ENCODE results near the gene BAIAP2. TPM values are rescaled to one million over a fixed set of nuclear protein-coding genes. Genes with fewer than 3 reads are reported as not detected.

BAIAP2 gene
- total RNA-seq, 2 donors from 2014 or later, result 8.0 to 11.5 TPM

GRCh38 chr17:81156866-81157805 lies 122.2 kb downstream of the BAIAP2 start:
- H3K4me1 ChIP-seq, result peaks cover 24% of the 10 kb centered on the region
- H3K9me3 ChIP-seq, result no peaks in the 10 kb centered on the region
- no peaks in the 10 kb centered on the region for H3K36me3 ChIP-seq (replicated peaks in 1 of 2; ENCODE audit: insufficient read depth in 1 of 2, low read depth in 2 of 2)
- DNase-seq, result no peak
- no peak for TF ChIP-seq POLR2A (IDR thresholded peaks at IDR 0.05)
- TF ChIP-seq, protein P1, sequence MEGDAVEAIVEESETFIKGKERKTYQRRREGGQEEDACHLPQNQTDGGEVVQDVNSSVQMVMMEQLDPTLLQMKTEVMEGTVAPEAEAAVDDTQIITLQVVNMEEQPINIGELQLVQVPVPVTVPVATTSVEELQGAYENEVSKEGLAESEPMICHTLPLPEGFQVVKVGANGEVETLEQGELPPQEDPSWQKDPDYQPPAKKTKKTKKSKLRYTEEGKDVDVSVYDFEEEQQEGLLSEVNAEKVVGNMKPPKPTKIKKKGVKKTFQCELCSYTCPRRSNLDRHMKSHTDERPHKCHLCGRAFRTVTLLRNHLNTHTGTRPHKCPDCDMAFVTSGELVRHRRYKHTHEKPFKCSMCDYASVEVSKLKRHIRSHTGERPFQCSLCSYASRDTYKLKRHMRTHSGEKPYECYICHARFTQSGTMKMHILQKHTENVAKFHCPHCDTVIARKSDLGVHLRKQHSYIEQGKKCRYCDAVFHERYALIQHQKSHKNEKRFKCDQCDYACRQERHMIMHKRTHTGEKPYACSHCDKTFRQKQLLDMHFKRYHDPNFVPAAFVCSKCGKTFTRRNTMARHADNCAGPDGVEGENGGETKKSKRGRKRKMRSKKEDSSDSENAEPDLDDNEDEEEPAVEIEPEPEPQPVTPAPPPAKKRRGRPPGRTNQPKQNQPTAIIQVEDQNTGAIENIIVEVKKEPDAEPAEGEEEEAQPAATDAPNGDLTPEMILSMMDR (IDR thresholded peaks at IDR 0.05), result no peak
- ATAC-seq, result no peak
- intact Hi-C loops (cut with DNase I), result no loop called here
- no peaks in the 10 kb centered on the region for H3K27me3 ChIP-seq
- WGBS, 2 donors, result 89 to 94% methylated on average over 15 to 30 of the region's 38 CpGs
- H3K27ac ChIP-seq, result no peak overlapping the region
- no peak overlapping the region for H3K4me3 ChIP-seq

DNA sequence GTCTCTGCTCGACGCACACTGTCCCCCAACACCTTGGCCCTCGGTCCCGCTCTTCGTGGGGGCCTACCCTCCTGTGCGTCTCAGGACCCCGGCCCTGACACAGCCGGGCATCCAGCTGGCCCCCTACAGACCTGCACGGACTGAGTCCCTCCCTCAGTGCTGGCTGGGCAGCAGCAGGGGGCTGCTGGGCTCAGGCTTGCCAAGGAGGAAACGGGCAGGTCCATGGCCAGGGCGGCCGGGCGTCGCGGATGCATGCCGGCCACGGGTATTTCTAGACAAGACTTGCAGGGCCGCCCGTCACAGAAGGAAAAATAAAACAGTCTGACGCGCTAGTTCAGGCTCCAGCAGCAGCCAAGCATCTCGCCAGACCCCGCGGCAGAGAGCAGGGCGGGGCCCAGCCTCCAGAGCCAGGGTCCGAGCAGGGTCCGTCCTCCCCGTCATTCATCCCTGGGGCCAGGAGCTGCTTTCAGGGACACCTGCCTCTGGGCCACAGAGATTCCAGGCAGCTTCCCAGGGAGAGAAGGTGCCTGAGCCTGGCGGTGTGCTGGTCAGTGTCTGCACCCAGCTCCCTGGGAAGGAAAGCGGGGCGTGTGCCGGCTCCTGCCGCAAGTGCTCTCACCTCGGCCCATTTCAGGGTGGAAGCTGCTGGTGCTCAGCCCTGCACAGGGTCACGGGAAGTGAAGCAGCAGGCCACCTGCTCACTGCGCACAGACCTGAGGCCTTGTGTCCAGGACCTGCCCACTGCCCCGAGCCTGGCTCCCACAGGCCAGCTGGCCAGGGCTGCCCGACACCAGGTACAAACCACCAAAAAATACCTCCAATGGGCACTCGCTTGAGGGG lies 123.1 kb downstream of the BAIAP2 start:
- DNase-seq (no peak), ATAC-seq (no peak)
- Histone ChIP-seq H3K9me3 (no peaks in the 10 kb centered on the region), H3K36me3 (replicated peaks in 1 of 2; ENCODE audit: insufficient read depth in 1 of 2, low read depth in 2 of 2) (no peaks in the 10 kb centered on the region), H3K27me3 (no peaks in the 10 kb centered on the region), H3K4me1 (peaks cover 33% of the 10 kb centered on the region), H3K4me3 (no peak overlapping the region), H3K27ac (no peak overlapping the region)
- 85 to 93% methylated on average over 24 to 37 of the region's 39 CpGs for whole genome bisulfite sequencing, 2 donors
- TF ChIP-seq, protein P1 (IDR thresholded peaks at IDR 0.05), result no peak
- TF ChIP-seq POLR2A (IDR thresholded peaks at IDR 0.05), result no peak
- intact Hi-C loops (cut with DNase I), result no loop called here

DNA sequence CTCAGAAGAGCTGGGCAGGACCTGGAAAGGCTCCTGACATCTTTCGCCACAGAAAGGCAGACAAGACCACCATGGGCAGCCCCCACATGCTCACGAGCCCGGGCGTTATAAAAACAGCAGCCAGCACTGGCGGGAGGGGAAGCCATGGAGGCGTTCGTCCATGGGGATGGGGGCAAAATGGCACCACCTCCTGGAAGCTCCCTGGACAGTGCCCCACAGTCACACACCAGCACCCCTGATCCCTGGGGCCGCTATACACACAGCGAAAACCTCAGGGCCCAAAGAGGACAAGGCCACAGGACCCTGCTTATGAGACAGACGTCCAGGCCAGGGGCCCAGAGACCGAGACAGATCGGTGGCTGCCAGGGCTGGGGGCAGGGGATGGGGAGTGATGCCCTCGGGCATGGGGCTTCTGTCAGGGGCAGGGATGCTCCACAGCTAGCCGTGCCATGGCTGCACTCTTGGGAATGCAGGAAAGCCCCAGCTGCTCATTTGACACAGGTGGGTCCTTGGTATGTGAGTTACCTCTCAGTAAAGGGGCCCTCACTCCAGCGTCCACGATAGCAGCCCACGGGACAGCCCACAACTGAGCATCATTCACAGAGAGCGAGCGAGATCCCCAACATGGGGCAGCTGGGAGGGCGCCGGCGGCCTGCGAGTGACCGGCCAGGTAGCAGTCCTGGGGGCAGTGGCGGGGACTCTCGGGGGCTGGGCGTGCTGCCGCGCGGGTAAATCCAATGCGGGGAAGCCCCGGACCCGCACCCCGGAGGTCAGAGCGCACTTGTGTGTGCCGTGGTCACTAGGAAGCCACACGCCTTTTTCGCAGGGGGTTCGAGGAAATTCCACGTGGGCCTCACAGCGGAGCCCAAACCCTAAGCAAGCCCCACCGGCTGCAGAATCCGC lies 124.0 kb downstream of the BAIAP2 start:
- Histone ChIP-seq H3K36me3 (replicated peaks in 1 of 2; ENCODE audit: insufficient read depth in 1 of 2, low read depth in 2 of 2) (no peaks in the 10 kb centered on the region), H3K4me1 (peaks cover 42% of the 10 kb centered on the region), H3K4me3 (no peak overlapping the region), H3K9me3 (no peaks in the 10 kb centered on the region), H3K27me3 (no peaks in the 10 kb centered on the region), H3K27ac (no peak overlapping the region)
- WGBS, 2 donors, result 89 to 90% methylated on average over 12 to 42 of the region's 43 CpGs
- intact Hi-C loops (cut with DNase I), result no loop called here
- DNase-seq (no peak), ATAC-seq (no peak)
- TF ChIP-seq POLR2A (IDR thresholded peaks at IDR 0.05), result no peak
- TF ChIP-seq, protein P1 (IDR thresholded peaks at IDR 0.05), result no peak

DNA sequence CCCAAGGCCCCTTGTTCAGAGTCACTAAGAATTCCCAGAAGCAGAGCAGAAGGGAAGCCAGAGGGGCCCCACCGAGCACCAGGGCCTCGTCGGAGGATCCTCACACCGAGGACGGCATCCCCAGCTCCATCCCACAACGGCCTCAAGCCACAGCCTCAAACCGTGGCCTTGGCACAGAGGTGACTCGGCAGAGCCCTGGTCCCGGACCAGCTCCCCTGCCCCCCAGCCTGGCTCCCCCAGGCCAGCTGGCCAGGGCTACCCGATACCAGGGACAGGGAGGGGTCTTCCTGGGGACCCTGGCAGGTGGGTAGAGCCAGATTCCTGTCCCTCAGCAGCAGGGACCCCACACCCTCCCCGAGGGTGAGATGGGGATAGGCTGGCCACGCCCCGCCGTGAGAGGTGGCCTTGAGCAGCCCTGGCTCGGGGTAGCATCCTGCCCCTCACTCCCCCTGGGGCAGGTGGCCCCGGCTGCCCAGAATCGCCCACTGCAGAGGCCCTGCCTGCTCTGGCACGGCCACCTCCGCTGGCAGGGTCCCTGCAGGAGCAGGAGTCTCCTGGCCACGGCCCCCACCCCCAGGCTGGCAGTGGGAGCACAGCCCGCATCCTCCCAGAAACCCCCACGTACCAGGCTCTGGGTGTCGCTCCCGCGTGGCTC lies 124.8 kb downstream of the BAIAP2 start:
- Histone ChIP-seq H3K4me1 (peaks cover 50% of the 10 kb centered on the region), H3K27ac (peak overlapping the region in 2 of 4 donors; percentile 31 to 82)
- ATAC-seq, result no peak

More for the DNA sequence above, 124.8 kb downstream of the BAIAP2 start:
- H3K4me3 ChIP-seq, result no peak overlapping the region
- no peaks in the 10 kb centered on the region for H3K36me3 ChIP-seq (replicated peaks in 1 of 2; ENCODE audit: insufficient read depth in 1 of 2, low read depth in 2 of 2)
- intact Hi-C loops (cut with DNase I), result no loop called here
- 50 to 58% methylated on average over 1 to 17 of the region's 25 CpGs for WGBS, 2 donors
- TF ChIP-seq POLR2A (IDR thresholded peaks at IDR 0.05), result no peak
- TF ChIP-seq, protein P1 (IDR thresholded peaks at IDR 0.05), result no peak
- no peak for DNase-seq
- no peaks in the 10 kb centered on the region for H3K27me3 ChIP-seq
- H3K9me3 ChIP-seq, result no peaks in the 10 kb centered on the region
